Measurements from ENCODE around the gene CHST7. TPM values are rescaled to one million over a fixed set of nuclear protein-coding genes. Genes with fewer than 3 reads are reported as not detected.

CHST7 gene
- total RNA-seq, 2 donors from 2014 or later: 33.6 to 50.5 TPM

DNA sequence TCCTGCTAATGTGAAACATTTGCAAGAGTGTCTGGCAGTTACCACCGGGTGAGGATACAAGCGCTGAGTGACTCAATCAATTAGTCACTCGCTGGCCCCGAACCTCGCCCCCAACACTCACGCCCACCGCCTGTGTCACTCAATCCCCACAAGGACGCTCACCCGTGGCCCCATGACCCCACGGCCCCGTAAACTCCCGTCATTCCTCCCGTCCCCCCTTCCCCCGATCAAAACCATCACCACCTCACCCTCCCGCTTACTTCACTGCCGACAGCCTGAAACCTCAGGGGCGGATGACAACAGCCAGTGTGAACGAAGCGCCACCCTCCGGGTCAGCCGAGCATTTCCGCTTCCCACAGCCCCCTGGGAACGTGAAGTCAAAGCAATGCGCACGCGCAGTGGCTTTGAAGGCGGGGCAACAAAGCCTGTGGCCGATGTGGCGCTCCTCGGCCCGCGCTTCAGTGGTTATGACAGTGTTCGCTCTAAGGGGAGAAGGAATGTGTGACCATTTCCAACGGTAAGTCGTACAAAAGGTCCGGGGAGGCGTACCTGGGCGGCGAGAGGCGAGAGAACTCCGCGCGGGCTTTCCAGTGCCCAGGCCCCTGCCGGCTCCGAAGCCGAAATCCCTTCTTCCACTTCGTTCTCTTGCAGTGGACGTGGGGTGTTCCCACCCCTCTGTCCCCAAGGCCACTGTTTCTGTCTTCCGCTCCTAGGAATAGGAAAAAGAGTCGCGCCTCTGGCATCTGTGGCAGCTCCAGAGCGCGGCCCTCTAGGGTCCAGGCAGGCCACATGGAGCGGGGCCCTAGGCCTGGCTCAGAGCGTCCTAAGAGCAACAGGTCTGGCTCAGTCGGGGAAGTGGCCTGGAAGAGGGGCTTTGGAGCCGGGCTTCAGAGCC, 28.2 kb upstream of the CHST7 start, which contains the start of gene ZNF674:
ZNF674 (minus strand) TSS at position 311 of the 895 bp plus-strand sequence. CDS start 3,334 bp downstream, outside the sequence.
- TF ChIP-seq, protein P1, sequence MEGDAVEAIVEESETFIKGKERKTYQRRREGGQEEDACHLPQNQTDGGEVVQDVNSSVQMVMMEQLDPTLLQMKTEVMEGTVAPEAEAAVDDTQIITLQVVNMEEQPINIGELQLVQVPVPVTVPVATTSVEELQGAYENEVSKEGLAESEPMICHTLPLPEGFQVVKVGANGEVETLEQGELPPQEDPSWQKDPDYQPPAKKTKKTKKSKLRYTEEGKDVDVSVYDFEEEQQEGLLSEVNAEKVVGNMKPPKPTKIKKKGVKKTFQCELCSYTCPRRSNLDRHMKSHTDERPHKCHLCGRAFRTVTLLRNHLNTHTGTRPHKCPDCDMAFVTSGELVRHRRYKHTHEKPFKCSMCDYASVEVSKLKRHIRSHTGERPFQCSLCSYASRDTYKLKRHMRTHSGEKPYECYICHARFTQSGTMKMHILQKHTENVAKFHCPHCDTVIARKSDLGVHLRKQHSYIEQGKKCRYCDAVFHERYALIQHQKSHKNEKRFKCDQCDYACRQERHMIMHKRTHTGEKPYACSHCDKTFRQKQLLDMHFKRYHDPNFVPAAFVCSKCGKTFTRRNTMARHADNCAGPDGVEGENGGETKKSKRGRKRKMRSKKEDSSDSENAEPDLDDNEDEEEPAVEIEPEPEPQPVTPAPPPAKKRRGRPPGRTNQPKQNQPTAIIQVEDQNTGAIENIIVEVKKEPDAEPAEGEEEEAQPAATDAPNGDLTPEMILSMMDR (IDR thresholded peaks at IDR 0.05): peak in 1 of 2 donors; percentile 41
- Histone ChIP-seq H3K27me3 (no peaks in the 10 kb centered on the region), H3K9me3 (no peaks in the 10 kb centered on the region), H3K4me1 (peaks cover 0 to 11% of the 10 kb centered on the region in 2 donors), H3K36me3 (no peaks in the 10 kb centered on the region), H3K4me3 (peak within 1 kb of the TSS; percentile 67 to 75), H3K27ac (peak within 1 kb of the TSS; percentile 79 to 81)
- DNase-seq (ENCODE audit: low spot score): peak; percentile 91

DNA sequence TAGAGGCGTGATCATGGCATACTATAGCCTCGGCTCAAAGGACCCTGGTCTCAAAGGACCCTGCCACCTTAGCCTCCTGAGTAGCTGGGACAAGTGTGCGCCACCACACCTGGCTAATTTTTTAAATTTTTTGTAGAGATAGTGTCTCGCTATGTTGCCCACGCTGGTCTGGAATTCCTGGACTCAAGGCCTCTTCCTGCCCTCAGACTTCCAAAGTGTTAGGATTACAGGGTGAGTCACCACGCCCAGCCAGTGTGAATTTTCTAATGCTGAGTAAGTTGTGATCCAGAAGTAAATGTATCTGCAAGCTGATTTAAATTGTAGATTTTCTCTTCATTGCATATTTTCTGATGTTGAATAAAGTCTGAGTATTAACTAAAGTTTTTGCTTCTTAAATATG, 25.7 kb upstream of the CHST7 start:
- Histone ChIP-seq H3K27me3 (no peaks in the 10 kb centered on the region), H3K4me1 (peaks cover 0 to 11% of the 10 kb centered on the region in 2 donors), H3K27ac (no peak overlapping the region), H3K9me3 (no peaks in the 10 kb centered on the region), H3K4me3 (no peak overlapping the region), H3K36me3 (no peaks in the 10 kb centered on the region)
- TF ChIP-seq, protein P1 (IDR thresholded peaks at IDR 0.05): no peak
- DNase-seq (ENCODE audit: low spot score): no peak

DNA sequence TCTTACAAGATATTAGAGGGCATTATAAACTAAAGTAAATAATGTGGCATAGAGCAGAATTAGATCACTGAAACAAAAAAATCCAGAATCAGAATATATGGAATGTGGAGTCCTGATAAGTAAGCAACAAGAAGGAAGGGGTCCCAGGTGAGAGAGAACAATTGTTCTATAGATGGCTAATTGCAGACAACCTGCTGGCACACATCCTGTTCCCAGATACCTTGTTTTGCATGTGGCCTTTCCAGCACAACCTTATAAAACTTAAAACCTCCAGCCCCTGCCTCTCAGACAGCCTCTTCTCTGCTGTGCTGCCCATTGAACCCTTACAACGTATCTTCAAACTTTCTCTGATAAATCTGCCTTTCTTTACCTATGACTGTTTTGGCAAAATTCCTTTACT, 23.7 kb upstream of the CHST7 start:
- no peak for DNase-seq (ENCODE audit: low spot score)
- H3K27ac ChIP-seq: no peak overlapping the region
- TF ChIP-seq, protein P1 (IDR thresholded peaks at IDR 0.05): no peak
- H3K4me3 ChIP-seq: no peak overlapping the region
- no peaks in the 10 kb centered on the region for H3K36me3 ChIP-seq
- no peaks in the 10 kb centered on the region for H3K9me3 ChIP-seq
- H3K27me3 ChIP-seq: no peaks in the 10 kb centered on the region
- H3K4me1 ChIP-seq: peaks cover 0 to 11% of the 10 kb centered on the region in 2 donors

DNA sequence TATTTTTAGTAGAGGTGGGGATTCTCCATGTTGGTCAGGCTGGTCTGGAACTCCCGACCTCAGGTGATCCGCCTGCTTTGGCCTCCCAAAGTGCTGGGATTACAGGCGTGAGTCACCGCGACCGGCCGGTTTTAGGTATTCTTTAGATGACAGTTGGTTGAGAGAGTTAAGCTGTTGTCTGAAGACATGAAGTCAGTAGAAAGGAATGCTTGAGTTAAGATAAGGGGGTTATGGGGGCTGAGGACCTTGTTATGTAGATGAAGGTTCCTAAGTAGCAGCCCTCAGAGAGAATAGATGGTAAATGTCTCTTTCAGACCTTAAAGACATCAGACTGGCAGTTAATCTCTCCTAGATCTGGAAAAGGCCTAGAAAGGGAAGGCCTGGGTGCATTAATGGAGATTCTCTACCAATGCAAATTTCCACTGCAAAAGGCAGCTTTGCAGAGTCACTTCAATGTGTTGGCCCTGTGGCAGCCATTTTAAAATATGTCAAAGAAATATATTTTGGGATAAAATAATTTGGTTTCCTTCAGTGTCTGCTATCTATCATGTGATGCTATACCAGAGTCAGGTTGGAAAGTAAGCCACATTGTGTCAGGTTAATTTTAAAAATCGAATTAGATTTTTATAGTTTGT, 22.0 kb upstream of the CHST7 start:
- H3K4me1 ChIP-seq: peaks cover 0 to 7% of the 10 kb centered on the region in 2 donors
- H3K27ac ChIP-seq: no peak overlapping the region
- H3K36me3 ChIP-seq: no peaks in the 10 kb centered on the region
- TF ChIP-seq, protein P1 (IDR thresholded peaks at IDR 0.05): no peak
- no peak for DNase-seq (ENCODE audit: low spot score)
- H3K9me3 ChIP-seq: no peaks in the 10 kb centered on the region
- H3K4me3 ChIP-seq: no peak overlapping the region
- no peaks in the 10 kb centered on the region for H3K27me3 ChIP-seq

DNA sequence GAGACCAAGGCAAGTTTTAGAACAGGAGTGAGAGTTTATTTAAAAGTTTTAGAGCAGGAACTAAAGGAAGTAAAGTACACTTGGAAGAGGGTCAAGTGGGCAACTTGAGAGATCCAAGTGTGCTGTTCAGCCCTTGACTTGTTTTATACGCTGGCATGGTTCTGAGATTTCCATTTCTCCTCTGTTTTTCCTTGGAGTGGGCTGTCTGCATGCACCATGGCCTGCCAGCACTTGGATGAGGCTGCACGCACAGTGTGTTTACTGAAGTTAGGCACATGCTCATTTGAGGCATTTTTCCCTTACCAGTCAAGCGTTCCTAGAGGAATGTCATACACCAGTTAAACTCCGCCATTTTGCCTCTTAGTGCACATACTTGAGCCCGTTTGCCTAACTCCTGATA, 19.6 kb upstream of the CHST7 start:
- Histone ChIP-seq H3K27ac (no peak overlapping the region), H3K9me3 (no peaks in the 10 kb centered on the region), H3K4me3 (no peak overlapping the region), H3K36me3 (no peaks in the 10 kb centered on the region), H3K27me3 (no peaks in the 10 kb centered on the region), H3K4me1 (no peaks in the 10 kb centered on the region)
- TF ChIP-seq, protein P1 (IDR thresholded peaks at IDR 0.05): no peak
- DNase-seq (ENCODE audit: low spot score): no peak
